ENCODE results near the gene HDAC4. TPM values are rescaled to one million over a fixed set of nuclear protein-coding genes. Genes with fewer than 3 reads are reported as not detected.
A peak's percentile ranks its signal among the peaks of the same experiment; 100 is the strongest.

Gene HDAC4
- total and polyA plus RNA-seq, 9 donors: 7.0 to 74.0 (median 46.3) TPM

DNA sequence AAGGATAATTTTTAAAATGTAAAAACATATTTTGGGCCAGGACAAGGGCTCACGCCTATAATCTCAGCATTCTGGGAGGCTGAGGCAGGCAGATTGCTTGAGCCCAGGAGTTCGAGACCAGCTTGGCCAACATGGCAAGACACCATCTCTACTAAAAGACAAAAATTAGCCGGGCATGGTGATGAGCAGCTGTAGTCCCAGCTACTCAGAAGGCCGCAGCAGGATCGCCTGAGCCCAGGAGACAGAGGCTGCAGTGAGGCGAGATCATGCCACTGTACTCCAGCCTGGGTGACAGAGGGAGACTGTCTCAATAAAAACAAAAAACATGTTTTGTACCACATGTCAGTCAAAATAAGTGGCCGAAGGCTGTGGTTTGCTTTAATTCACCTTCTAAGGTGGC, 122.5 kb downstream of the HDAC4 start:
- Histone ChIP-seq H3K27ac (no peak overlapping the region), H3K36me3 (no peaks in the 10 kb centered on the region), H3K4me3 (no peak overlapping the region), H3K27me3 (no peaks in the 10 kb centered on the region), H3K4me1 (ENCODE audit: insufficient read depth) (peaks cover 12% of the 10 kb centered on the region), H3K9me3 (no peaks in the 10 kb centered on the region)
- intact Hi-C loops (cut with DNase I): no loop called here
- no peak for DNase-seq
- 92 to 98% (median 97%) methylated on average over 7 of the region's 7 CpGs for WGBS, 3 donors
- TF ChIP-seq, protein P1, sequence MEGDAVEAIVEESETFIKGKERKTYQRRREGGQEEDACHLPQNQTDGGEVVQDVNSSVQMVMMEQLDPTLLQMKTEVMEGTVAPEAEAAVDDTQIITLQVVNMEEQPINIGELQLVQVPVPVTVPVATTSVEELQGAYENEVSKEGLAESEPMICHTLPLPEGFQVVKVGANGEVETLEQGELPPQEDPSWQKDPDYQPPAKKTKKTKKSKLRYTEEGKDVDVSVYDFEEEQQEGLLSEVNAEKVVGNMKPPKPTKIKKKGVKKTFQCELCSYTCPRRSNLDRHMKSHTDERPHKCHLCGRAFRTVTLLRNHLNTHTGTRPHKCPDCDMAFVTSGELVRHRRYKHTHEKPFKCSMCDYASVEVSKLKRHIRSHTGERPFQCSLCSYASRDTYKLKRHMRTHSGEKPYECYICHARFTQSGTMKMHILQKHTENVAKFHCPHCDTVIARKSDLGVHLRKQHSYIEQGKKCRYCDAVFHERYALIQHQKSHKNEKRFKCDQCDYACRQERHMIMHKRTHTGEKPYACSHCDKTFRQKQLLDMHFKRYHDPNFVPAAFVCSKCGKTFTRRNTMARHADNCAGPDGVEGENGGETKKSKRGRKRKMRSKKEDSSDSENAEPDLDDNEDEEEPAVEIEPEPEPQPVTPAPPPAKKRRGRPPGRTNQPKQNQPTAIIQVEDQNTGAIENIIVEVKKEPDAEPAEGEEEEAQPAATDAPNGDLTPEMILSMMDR (IDR thresholded peaks at IDR 0.05): no peak
- no peak for TF ChIP-seq EP300 (IDR thresholded peaks at IDR 0.05)
- no peak for TF ChIP-seq POLR2A (IDR thresholded peaks at IDR 0.05)

DNA sequence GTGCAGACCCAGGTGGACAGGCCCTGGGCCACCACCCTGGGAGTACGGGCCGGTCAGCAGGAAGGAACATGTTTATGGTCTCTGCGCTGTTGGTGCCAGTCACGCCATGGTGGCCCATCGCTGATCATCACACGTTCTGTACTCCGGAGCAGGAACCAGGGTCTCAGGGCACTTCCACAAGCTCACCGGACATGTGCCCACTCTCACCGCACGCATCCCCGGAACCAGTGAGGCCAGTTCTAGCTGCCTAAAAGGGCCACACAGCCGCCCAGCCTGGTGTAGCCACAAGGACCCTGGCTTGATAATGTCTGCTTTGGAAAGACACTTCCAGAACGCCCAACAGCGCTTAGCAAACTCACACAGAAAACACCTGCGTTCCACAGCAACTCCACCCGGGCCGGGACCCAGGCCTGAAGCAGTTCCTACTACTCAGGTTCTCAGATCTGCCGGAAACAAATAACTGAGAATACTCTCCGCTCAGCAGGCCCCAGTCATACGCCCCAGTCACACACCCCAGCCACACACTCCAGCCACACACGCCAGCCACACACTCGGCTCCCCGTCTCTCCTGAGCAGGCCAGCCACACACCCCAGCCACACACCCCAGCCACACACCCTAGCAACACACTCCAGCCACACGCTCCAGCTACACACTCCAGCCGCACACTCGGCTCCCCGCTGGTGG, 123.3 kb downstream of the HDAC4 start:
- Histone ChIP-seq H3K4me1 (ENCODE audit: insufficient read depth) (peaks cover 10% of the 10 kb centered on the region), H3K36me3 (no peaks in the 10 kb centered on the region), H3K4me3 (no peak overlapping the region), H3K9me3 (no peaks in the 10 kb centered on the region), H3K27ac (no peak overlapping the region), H3K27me3 (no peaks in the 10 kb centered on the region)
- DNase-seq: peak in 3 of 5 donors; percentile 7 to 24 (median 23)
- intact Hi-C loops (cut with DNase I): no loop called here
- TF ChIP-seq POLR2A (IDR thresholded peaks at IDR 0.05) (no peak), EP300 (IDR thresholded peaks at IDR 0.05) (no peak)
- TF ChIP-seq, protein P1 (IDR thresholded peaks at IDR 0.05): no peak
- WGBS, 3 donors: 93 to 98% (median 94%) methylated on average over 27 of the region's 27 CpGs

DNA sequence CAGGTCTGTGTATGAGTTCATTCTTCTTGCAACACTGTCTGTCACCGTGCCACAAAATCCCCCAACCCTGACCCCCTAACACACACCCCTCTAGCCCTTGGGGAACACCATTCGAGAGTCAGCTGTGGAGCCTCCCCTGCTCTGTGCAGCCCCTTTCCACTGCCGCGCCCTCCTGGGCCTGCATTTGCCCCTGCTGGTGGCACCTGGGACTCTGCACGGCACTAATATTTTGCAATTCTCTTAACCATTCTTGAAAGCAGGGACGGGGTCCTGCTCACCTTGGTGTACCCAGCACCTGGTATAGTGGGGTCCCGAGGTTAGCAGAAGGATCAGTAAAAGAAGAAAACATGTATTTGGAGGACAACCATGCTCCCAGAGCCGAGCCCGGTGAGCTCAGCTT, 124.0 kb downstream of the HDAC4 start:
- TF ChIP-seq, protein P1 (IDR thresholded peaks at IDR 0.05): no peak
- TF ChIP-seq EP300 (IDR thresholded peaks at IDR 0.05): no peak
- no peak for TF ChIP-seq POLR2A (IDR thresholded peaks at IDR 0.05)
- no peaks in the 10 kb centered on the region for H3K9me3 ChIP-seq
- H3K27me3 ChIP-seq: no peaks in the 10 kb centered on the region
- H3K4me1 ChIP-seq (ENCODE audit: insufficient read depth): peaks cover 10% of the 10 kb centered on the region
- 92 to 96% (median 94%) methylated on average over 9 of the region's 9 CpGs for WGBS, 3 donors
- no peak overlapping the region for H3K4me3 ChIP-seq
- no peaks in the 10 kb centered on the region for H3K36me3 ChIP-seq
- intact Hi-C loops (cut with DNase I): no loop called here
- no peak overlapping the region for H3K27ac ChIP-seq
- no peak for DNase-seq

DNA sequence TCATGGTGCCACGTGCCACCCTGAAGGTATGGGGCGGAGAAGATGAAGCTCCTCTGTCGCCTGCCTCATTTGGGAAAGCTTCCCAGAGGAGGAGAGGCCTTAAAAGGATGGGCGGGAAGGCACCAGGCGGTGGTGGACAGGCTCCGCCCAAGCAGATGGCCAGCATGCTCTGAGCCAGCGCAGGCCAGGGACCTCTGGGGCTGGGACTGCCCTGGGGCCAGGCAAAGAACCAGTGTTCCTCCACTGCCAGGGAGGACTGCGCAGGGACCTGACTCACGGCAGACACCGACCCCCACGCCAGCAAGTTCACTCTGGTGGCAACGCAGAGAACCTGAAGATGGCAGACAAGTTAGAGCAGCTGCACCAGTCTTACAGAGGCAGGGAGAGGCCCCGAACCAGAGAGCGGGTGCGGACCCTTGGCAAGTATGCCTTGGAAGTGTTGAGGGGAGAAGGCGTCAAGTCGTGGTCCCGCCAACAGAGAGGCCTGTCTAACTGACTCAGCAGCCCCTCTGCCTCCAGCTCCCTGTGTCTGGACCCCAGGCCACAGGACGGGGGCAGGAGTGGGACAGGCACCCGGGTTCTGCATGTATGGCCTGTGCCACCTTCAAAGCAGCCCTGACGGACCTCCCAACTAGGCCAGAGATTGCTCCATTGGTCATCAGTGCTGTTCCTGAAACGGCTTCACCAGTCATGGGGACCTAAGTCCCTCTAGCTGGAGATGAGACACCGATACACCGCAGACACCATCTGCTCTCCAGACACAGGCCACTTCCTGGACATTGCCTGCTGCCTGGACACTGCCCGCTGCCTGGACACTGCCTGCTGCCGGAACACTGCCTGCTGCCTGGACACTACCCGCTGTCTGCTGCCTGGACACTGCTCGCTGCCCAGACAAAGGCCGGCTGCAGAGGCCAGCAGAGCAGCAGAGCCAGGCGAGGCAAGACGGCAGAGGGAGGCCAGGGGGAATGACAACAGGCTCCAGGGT, 124.7 kb downstream of the HDAC4 start:
- Histone ChIP-seq H3K36me3 (no peaks in the 10 kb centered on the region), H3K9me3 (no peaks in the 10 kb centered on the region), H3K27me3 (no peaks in the 10 kb centered on the region), H3K27ac (no peak overlapping the region), H3K4me1 (ENCODE audit: insufficient read depth) (peaks cover 14% of the 10 kb centered on the region), H3K4me3 (no peak overlapping the region)
- intact Hi-C loops (cut with DNase I): no loop called here
- TF ChIP-seq, protein P1 (IDR thresholded peaks at IDR 0.05): no peak
- TF ChIP-seq EP300 (IDR thresholded peaks at IDR 0.05) (no peak), POLR2A (IDR thresholded peaks at IDR 0.05) (no peak)
- WGBS, 3 donors: 84 to 90% (median 87%) methylated on average over 31 of the region's 31 CpGs
- peak in 4 of 5 donors; percentile 17 to 58 (median 33) for DNase-seq
